Non-pigmented ciliary epithelial cell (primary cell): ENCODE data around the gene ETV4.
A peak's percentile ranks its signal among the peaks of the same experiment; 100 is the strongest.
"Not testable (repeated sequence)": the region's sequence is repeated elsewhere in the genome, so short reads cannot be mapped to it uniquely, and the experiment has no call there.

Experiments used
- DNase-seq: peaks from one replicate; pipeline ENCODE4 v3.0.0-alpha.2; 2010; ENCODE audit warnings: low read depth

The ETV4 gene

DNA sequence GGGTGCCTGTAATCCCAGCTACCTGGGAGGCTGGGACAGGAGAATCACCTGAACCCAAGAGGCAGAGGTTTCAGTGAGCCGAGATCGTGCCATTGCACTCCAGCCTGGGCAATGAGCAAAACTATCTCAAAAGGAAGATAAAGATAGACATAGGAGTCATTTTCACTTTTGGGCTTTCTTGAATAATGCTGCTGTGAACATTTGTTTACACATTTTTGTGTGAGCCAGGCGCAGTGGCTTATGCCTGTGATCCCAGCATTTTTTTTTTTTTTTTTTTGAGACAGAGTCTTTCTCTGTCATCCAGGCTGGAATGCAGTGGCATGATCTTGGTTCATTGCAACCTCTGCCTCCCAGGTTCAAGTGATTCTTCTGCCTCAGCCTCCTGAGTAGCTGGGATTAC is 34.9 kb downstream of the ETV4 start:
- DNase-seq, result not testable (repeated sequence)

DNA sequence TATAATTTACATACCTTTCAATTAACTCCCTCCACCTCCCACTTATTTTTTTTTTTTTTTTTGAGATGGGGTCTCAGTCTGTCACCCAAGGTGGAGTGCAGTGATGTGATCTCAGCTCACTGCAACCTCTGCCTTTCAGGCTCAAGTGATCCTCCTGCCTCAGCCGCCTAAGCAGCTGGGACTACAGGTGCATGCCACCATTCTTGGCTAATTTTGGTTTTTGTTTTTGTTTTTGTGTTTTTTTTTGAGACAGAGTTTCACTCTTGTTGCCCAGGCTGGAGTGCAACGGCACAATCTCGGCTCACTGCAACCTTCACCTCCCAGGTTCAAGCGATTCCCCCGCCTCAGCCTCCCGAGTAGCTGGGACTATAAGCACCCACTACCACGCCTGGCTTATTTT is 36.7 kb downstream of the ETV4 start:
- not testable (repeated sequence) for DNase-seq

DNA sequence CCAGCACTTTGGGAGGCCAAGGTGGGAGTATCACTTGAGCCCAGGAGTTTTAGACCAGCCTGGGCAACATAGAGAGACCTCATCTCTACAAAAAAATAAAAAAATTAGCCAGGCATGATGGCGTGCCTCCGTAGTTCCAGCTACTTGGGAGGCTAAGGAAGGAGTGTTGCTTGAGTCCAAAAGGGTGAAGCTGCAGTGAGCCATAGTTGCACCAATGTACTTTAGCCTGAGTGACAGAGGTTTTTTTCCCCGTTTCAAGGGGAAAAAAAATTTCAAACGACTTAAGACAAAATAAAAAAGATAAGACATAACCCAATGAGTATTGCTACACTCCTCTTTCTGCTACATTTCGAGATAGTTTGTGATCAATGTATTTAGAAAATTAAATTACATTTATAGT is 55.5 kb downstream of the ETV4 start:
- DNase-seq, result no peak

DNA sequence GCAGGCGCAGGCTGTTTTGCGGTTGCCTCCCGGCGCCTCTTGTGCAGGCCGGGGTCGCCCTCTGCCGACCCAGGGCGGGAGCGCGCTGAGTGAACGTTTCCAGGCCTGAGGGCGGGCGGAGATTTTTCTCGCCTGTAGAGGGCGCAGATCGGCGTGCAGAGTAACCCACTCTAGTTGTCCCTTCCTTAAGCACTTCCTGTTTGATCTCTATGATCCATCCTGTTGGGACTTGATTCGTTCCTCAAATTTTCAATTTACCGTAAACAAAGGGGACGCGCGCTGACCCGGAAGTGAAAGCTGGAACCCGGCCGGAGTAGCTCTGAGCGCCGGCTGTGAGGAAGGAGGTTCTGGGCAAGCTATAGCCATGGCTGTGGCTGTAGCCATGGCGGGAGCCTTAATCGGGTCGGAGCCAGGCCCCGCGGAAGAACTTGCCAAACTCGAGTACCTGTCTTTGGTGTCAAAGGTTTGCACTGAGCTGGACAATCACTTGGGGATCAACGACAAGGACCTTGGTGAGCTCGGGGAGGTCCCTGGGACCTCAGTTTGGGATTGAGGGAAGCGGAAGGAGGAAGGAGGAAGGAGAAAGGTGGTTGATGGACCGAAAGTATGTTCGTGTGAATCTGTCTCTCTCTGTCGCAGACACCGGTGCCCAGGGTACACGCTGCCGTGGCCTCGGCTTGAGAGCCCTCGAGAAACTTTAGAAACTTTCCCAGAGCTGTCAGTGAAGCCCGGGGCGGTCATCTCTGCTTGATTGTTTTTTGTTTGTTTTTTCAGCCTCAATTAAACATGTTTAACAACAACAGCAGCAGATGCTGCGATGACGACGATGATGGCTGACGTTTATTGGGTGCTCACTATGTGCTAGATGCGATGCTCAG is 62.2 kb downstream of the ETV4 start, which contains the start of gene DHX8:
Gene DHX8, plus strand, starts transcription at position 302 of the 878 bp plus-strand sequence. Its CDS starts 63 bp downstream, at position 365.
- peak; percentile 97 for DNase-seq

DNA sequence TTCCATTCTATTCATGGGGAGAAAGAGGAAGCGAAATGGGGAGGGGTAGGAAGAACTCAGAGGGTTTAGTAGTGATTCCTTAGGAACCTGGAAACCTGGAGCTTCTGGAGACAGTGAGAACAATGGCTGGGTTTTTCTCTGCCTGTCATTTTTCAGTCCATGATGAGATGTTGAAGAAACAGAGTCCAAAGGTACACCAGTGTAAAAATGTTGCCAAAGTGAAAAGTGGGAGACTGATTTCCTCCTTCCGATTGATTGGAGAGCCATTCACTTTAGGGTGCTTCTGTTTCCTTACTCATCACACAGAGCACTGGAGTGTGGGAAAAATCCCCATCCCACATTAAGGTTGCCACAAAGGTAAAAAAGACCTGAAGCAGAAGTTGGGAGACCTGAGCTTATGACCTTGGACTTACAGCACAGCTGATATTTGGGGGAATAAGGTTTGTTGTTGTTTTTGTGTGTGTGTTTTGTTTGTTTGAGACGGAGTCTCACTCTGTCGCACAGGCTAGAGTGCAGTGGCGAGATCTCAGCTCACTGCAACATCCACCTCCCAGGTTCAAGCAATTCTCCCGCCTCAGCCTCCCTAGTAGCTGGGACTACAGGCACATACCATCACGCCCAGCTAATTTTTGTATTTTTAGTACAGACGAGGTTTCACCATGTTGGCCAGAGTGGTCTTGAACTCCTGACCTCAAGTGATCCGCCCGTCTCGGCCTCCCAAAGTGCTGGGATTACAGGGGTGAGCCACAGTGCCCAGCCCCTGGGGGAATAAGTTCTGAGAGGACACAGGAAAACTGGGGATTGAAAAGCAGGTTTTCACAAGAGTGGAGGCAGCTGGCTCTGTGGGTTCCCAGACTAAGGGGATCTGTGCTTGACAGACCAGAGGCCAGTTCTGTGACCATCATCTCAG is 63.8 kb downstream of the ETV4 start:
- no peak for DNase-seq

DNA sequence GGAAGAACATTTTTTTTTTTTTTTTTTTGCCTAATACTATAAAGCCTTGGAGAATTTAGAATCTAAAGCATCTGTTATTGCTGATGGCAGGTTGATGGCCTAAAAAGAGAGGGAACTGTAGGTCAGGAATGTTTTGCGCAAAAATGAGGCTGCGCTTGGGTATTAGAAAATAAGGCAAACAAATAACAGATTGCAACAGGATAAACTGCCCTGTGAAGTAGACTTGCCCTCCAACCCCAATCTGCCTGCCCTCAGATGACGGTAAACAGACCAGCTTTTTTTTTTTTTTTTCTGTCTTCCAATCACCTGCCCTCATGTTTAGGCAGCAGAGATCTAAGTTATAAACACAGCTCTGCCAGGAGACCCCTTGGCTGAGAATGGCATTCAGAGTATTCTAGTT is 66.2 kb downstream of the ETV4 start:
- no peak for DNase-seq
